Activated CD8-positive, alpha-beta T cell treated with anti-CD3 and anti-CD28 coated beads for 36 hours (primary cell): ENCODE results near the gene ADAMTSL4. TPM values are rescaled to one million over a fixed set of nuclear protein-coding genes. Genes with fewer than 3 reads are reported as not detected.
"Not testable (repeated sequence)": the region's sequence is repeated elsewhere in the genome, so short reads cannot be mapped to it uniquely, and the experiment has no call there.

Source experiments
- ATAC-seq: fragments of 200-7000 bp; cut with Tn5 transposase; one replicate; pipeline ENCODE4 v1.10.0; 2021; ENCODE audit warnings: mild to moderate bottlenecking, moderate library complexity
- CTCF ChIA-PET: fragments of 350-600 bp; sonication (Branson Sonifier 250); formaldehyde crosslinking; loops from one replicate; lab custom pipeline; 2021; ENCODE audit warnings: antibody characterized with exemption; lab: Charles Lee
- POLR2A ChIA-PET: fragments of 350-600 bp; sonication (Branson Sonifier 250); formaldehyde crosslinking; loops from one replicate; lab custom pipeline; 2021; ENCODE audit warnings: antibody characterized with exemption; lab: Charles Lee
- DNase-seq: peaks from one replicate; pipeline ENCODE4 v3.0.0-alpha.2; 2020
- H3K27ac Mint-ChIP-seq: one replicate; pipeline ENCODE4 v1.8.0; 2021; ENCODE audit warnings: mild to moderate bottlenecking, mixed read lengths
- H3K27me3 Mint-ChIP-seq: one replicate; pipeline ENCODE4 v1.8.0; 2021; ENCODE audit warnings: mixed read lengths
- H3K36me3 Mint-ChIP-seq: one replicate; pipeline ENCODE4 v1.8.0; 2021; ENCODE audit warnings: low read depth, mixed read lengths
- H3K4me1 Mint-ChIP-seq: one replicate; pipeline ENCODE4 v1.8.0; 2021; ENCODE audit warnings: low read depth, mixed read lengths
- H3K4me3 Mint-ChIP-seq: one replicate; pipeline ENCODE4 v1.8.0; 2021; ENCODE audit warnings: mild to moderate bottlenecking, moderate library complexity, mixed read lengths
- H3K9me3 Mint-ChIP-seq: one replicate; pipeline ENCODE4 v1.8.0; 2021; ENCODE audit warnings: mixed read lengths
- intact Hi-C: fragments of 100-400 bp; cut with micrococcal nuclease; formaldehyde crosslinking; loops from one replicate; pipeline ENCODE4 v1.10.0; 2022
- microRNA-seq: library from miRNA; unstranded; fragments of <30 nt; microRNA quantifications from one replicate; pipeline ENCODE4 v1.2.0, GENCODE V29; 2022; ENCODE audit warnings: borderline microRNAs expressed, borderline replicate concordance
- total RNA-seq, 2 experiments: library from RNA; stranded (reverse); gene quantifications; one replicate each; pipeline ENCODE4 v1.2.3, GENCODE V29; 2021
- TF ChIP-seq, protein P1 (sequence below): fragments of 200-600 bp; IDR thresholded peaks from one replicate; pipeline ENCODE4 v1.8.0; 2022; ENCODE audit warnings: antibody characterized with exemption, mild to moderate bottlenecking

Gene ADAMTSL4
- total RNA-seq, 2 experiments from 2014 or later = 0.11 to 0.20 TPM

DNA sequence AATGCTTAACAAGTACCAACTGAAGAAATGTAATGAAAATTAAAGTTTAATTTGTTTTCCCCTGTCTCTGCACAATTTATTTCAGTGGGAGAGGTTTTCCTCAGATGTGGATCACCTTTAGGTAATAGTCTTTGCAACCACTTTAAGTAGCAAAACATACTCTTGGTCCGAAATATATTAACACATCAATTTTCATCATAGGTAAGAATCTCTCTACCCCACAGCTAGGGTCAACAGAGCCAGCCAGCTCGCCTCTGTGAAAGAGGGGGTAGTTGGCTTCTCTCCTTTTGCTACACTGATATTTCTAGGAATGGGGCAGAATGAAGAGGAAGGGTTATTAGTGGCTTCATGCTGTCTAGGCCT is 55.0 kb downstream of the ADAMTSL4 start:
- ChIA-PET CTCF (interaction anchor here (1.2 to 1.6 kb wide), 3 partner anchors 17 to 89 kb away, joined by 3 to 7 read pairs (median 6); partner anchors contain the start of gene FALEC), POLR2A (interaction anchor here (1.2 to 30.2 kb wide), 2 partner anchors 18 to 35 kb away, joined by 3 to 678 read pairs; partner anchors contain the start of gene MCL1)
- ATAC-seq = no peak
- Mint-ChIP-seq H3K4me3 (no peak overlapping the region), H3K36me3 (peaks cover 14% of the 10 kb centered on the region), H3K27me3 (no peaks in the 10 kb centered on the region), H3K4me1 (peaks cover 11% of the 10 kb centered on the region), H3K27ac (peak overlapping the region; percentile 87), H3K9me3 (no peaks in the 10 kb centered on the region)
- intact Hi-C loops = no loop called here
- DNase-seq = no peak
- TF ChIP-seq, protein P1, sequence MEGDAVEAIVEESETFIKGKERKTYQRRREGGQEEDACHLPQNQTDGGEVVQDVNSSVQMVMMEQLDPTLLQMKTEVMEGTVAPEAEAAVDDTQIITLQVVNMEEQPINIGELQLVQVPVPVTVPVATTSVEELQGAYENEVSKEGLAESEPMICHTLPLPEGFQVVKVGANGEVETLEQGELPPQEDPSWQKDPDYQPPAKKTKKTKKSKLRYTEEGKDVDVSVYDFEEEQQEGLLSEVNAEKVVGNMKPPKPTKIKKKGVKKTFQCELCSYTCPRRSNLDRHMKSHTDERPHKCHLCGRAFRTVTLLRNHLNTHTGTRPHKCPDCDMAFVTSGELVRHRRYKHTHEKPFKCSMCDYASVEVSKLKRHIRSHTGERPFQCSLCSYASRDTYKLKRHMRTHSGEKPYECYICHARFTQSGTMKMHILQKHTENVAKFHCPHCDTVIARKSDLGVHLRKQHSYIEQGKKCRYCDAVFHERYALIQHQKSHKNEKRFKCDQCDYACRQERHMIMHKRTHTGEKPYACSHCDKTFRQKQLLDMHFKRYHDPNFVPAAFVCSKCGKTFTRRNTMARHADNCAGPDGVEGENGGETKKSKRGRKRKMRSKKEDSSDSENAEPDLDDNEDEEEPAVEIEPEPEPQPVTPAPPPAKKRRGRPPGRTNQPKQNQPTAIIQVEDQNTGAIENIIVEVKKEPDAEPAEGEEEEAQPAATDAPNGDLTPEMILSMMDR = no peak

DNA sequence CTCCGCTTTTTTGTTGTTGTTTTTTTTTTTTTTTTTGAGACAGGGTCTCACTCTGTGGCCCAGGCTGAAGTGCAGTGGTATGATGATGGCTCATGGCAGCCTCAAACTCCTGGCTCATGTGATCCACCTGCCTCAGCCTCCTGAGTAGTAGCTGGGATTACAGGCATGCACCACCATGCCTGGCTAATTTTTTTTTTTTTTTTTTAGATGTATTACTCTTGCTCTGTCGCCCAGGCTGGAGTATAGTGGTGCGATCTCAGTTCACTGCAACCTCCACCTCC is 56.2 kb downstream of the ADAMTSL4 start:
- CTCF ChIA-PET, H3K4me3 Mint-ChIP-seq, H3K27me3 Mint-ChIP-seq, intact Hi-C loops, H3K9me3 Mint-ChIP-seq, ATAC-seq, DNase-seq: not testable (repeated sequence)
- H3K27ac Mint-ChIP-seq = peak overlapping the region; percentile 20
- peaks cover 12% of the 10 kb centered on the region for H3K36me3 Mint-ChIP-seq
- POLR2A ChIA-PET = interaction anchor here (30.2 kb wide), 1 partner anchor 36 kb away, joined by 678 read pairs; the partner anchor contains the start of gene MCL1
- H3K4me1 Mint-ChIP-seq = peaks cover 14% of the 10 kb centered on the region

DNA sequence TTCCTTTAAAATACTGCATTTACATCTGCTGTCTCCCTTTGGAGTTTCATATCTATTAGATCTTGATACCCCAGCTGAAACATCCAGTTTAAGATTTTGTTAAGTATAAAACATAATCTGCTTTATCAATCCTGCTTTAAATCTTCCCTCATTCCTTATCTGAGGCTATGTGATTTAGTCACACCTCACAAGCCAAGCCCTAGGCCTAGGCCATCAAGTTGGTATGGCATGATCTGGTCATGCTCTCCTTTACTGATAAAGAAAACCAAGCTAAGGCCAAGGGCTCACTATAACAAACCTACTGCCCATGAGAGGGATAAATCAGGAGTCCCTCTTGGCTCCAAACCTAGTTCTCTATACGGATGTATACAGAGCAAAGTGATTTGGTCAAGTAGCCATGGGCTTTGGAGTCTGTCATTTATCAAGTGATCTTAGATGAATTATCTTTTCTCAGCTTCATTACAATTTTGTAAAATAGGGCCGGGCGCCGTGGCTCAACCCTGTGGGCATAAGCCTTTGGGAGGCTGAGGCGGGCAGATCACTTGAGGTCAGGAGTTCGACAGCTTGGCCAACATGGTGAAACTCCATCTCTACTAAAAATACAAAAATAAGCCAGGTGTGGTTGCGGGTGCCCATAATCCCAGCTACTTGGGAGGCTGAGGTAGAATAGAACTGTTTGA is 57.4 kb downstream of the ADAMTSL4 start:
- H3K4me3 Mint-ChIP-seq = no peak overlapping the region
- CTCF ChIA-PET = interaction anchor here (0.8 to 1.2 kb wide), 2 partner anchors 26 to 46 kb away, joined by 3 to 5 read pairs; no protein-coding TSS in a partner anchor
- H3K27ac Mint-ChIP-seq = no peak overlapping the region

DNA sequence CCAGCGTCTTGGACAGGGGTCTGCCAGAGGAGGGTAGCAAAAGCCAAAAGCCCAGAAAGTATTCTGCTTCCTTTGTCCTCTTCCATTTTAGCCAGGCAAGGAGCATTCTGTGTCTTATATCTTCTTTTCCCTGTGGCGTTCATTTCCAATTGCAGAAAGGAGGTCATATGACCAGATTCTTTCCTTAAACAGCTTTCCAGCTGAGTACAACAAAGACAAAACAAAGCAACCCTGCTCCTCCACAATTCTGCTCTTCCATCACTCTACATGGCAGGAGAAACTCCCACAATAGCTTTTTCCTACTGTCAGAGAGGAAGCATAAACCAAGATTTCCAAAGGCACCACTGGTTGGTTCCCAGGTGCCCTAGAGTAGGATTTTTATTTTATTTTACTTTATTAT is 60.5 kb downstream of the ADAMTSL4 start:
- peaks cover 44% of the 10 kb centered on the region for H3K4me1 Mint-ChIP-seq

More for the DNA sequence above, 57.4 kb downstream of the ADAMTSL4 start:
- no peak for DNase-seq
- Mint-ChIP-seq H3K4me1 (peaks cover 21% of the 10 kb centered on the region), H3K9me3 (no peaks in the 10 kb centered on the region), H3K36me3 (peaks cover 16% of the 10 kb centered on the region), H3K27me3 (no peaks in the 10 kb centered on the region)
- intact Hi-C loops = no loop called here
- ATAC-seq = no peak
- TF ChIP-seq, protein P1 = no peak
- POLR2A ChIA-PET = interaction anchor here (30.2 kb wide), 1 partner anchor 37 kb away, joined by 678 read pairs; the partner anchor contains the start of gene MCL1

More for the DNA sequence above, 60.5 kb downstream of the ADAMTSL4 start:
- Mint-ChIP-seq H3K27ac (peak overlapping the region; percentile 66), H3K4me3 (no peak overlapping the region), H3K9me3 (no peaks in the 10 kb centered on the region), H3K36me3 (peaks cover 34% of the 10 kb centered on the region), H3K27me3 (no peaks in the 10 kb centered on the region)
- ChIA-PET POLR2A (interaction anchor here (1.2 to 30.2 kb wide), 2 partner anchors 27 to 40 kb away, joined by 3 to 678 read pairs; partner anchors contain the start of gene MCL1), CTCF (interaction anchor here (0.9 to 1.4 kb wide), 4 partner anchors 10 to 49 kb away, joined by 3 to 8 read pairs (median 4); partner anchors contain the start of gene MCL1)
- intact Hi-C loops = loop anchor here (5.0 kb wide), 1 partner anchor 32 kb away; the partner anchor contains the start of gene MCL1
- ATAC-seq (no peak), DNase-seq (no peak)
- TF ChIP-seq, protein P1 = no peak

Small RNAs within 50 kb of the gene (microRNA-seq; reads per million reads assigned to microRNA genes)
- gene MIR4257 = not detected

Other genes with a start within 250 kb of the ADAMTSL4 start
- 10 to 100 TPM; 55.4 to 55.7 TPM for gene PRPF3, start 227.9 kb upstream of the ADAMTSL4 start, total RNA-seq
- 10 to 100 TPM; 17.6 to 19.4 TPM for gene RPRD2, start 185.3 kb upstream of the ADAMTSL4 start, total RNA-seq
- 10 to 100 TPM; 43.3 to 44.5 TPM for gene TARS2, start 62.0 kb upstream of the ADAMTSL4 start, total RNA-seq
- gene ECM1, start 41.3 kb upstream of the ADAMTSL4 start, total RNA-seq = under 1 TPM; 0.74 to 0.81 TPM
- gene FALEC, start 33.7 kb upstream of the ADAMTSL4 start, total RNA-seq = not detected
- gene MCL1, start 30.2 kb downstream of the ADAMTSL4 start, total RNA-seq = 100 to 1,000 TPM; 207 TPM
- 100 to 1,000 TPM; 177 to 182 TPM for gene ENSA, start 80.2 kb downstream of the ADAMTSL4 start, total RNA-seq
- 10 to 100 TPM; 15.8 to 16.9 TPM for gene GOLPH3L, start 147.7 kb downstream of the ADAMTSL4 start, total RNA-seq
- not detected for gene HORMAD1, start 171.5 kb downstream of the ADAMTSL4 start, total RNA-seq
- gene CTSS, start 216.4 kb downstream of the ADAMTSL4 start, total RNA-seq = 10 to 100 TPM; 36.7 to 38.4 TPM